Right ventricle myocardium superior (tissue), 1 donor: ENCODE results near the gene RIPK4. TPM values are rescaled to one million over a fixed set of nuclear protein-coding genes. Genes with fewer than 3 reads are reported as not detected.
"Not testable (repeated sequence)": the region's sequence is repeated elsewhere in the genome, so short reads cannot be mapped to it uniquely, and the experiment has no call there.

ENCODE experiments used
- ATAC-seq: fragments of 200-7000 bp; cut with Tn5 transposase; one replicate; pipeline ENCODE4 v1.9.1; 2020; ENCODE audit warnings: mild to moderate bottlenecking; ENCODE audit not compliant: poor library complexity
- DNase-seq: peaks from one replicate; pipeline ENCODE4 v3.0.0-alpha.2; 2020
- intact Hi-C: fragments of 100-400 bp; cut with DNase I; formaldehyde crosslinking; loops from one replicate; pipeline ENCODE4 v1.11.2; 2022
- total RNA-seq: library from RNA; stranded (reverse); fragmentation: NEBNext Ultra II Directional; extraction: Animal tissue kit (Norgen Biotek cat#: 25700); gene quantifications from one replicate; pipeline ENCODE4 v1.2.1, GENCODE V29; 2021
- donor health status: DM: no; HTN: yes; CAD: no; lungs with severe emphysema.

RIPK4 gene
- total RNA-seq, 1 donor from 2014 or later: 0.08 TPM

- ATAC-seq (no peak), DNase-seq (no peak)
- intact Hi-C loops: no loop called here
Observed at GRCh38 chr21:41799763-41800162, 32.9 kb upstream of the RIPK4 start.

GRCh38 chr21:41798326-41798725 is 31.5 kb upstream of the RIPK4 start:
- DNase-seq: no peak

GRCh38 chr21:41796476-41797080 is 29.7 kb upstream of the RIPK4 start:
- no peak for ATAC-seq
- intact Hi-C loops: no loop called here
- DNase-seq: no peak

More at GRCh38 chr21:41798326-41798725, 31.5 kb upstream of the RIPK4 start:
- ATAC-seq: no peak
- intact Hi-C loops: no loop called here

- DNase-seq (no peak), ATAC-seq (no peak)
- intact Hi-C loops: no loop called here
Observed at GRCh38 chr21:41795726-41796125, 28.9 kb upstream of the RIPK4 start.

- intact Hi-C loops: no loop called here
- DNase-seq (no peak), ATAC-seq (no peak)
Observed at GRCh38 chr21:41794600-41794999, 27.7 kb upstream of the RIPK4 start.

GRCh38 chr21:41792711-41793110 is 25.9 kb upstream of the RIPK4 start:
- intact Hi-C loops: no loop called here

GRCh38 chr21:41786509-41786987 is 19.7 kb upstream of the RIPK4 start:
- ATAC-seq (no peak), DNase-seq (no peak)
- intact Hi-C loops: no loop called here

More at GRCh38 chr21:41792711-41793110, 25.9 kb upstream of the RIPK4 start:
- ATAC-seq: no peak
- no peak for DNase-seq

- intact Hi-C loops, ATAC-seq, DNase-seq: not testable (repeated sequence)
Observed at GRCh38 chr21:41785262-41785661, 18.4 kb upstream of the RIPK4 start.

- ATAC-seq (no peak), DNase-seq (no peak)
- intact Hi-C loops: no loop called here
Observed at GRCh38 chr21:41784456-41785102, 17.7 kb upstream of the RIPK4 start.

GRCh38 chr21:41783476-41784180 is 16.8 kb upstream of the RIPK4 start:
- intact Hi-C loops: no loop called here
- no peak for ATAC-seq
- no peak for DNase-seq

GRCh38 chr21:41781050-41781410 is 14.2 kb upstream of the RIPK4 start:
- ATAC-seq (no peak), DNase-seq (no peak)
- intact Hi-C loops: no loop called here

- no peak for DNase-seq
- intact Hi-C loops: no loop called here
- no peak for ATAC-seq
Observed at GRCh38 chr21:41780337-41781049, 13.6 kb upstream of the RIPK4 start.

GRCh38 chr21:41779659-41780058 is 12.8 kb upstream of the RIPK4 start:
- ATAC-seq: no peak
- intact Hi-C loops: loop anchor here (2.0 kb wide), 1 partner anchor 167 kb away; no protein-coding TSS in a partner anchor
- no peak for DNase-seq

- DNase-seq (no peak), ATAC-seq (no peak)
- intact Hi-C loops: loop anchor here (2.0 kb wide), 1 partner anchor 166 kb away; no protein-coding TSS in a partner anchor
Observed at GRCh38 chr21:41778930-41779600, 12.2 kb upstream of the RIPK4 start.

- intact Hi-C loops: loop anchor here (2.0 kb wide), 1 partner anchor 165 kb away; no protein-coding TSS in a partner anchor
- ATAC-seq: peak; percentile 96
- DNase-seq: peak; percentile 91
Observed at GRCh38 chr21:41777951-41778815, 11.3 kb upstream of the RIPK4 start.

GRCh38 chr21:41776778-41777177 is 9.9 kb upstream of the RIPK4 start:
- no peak for DNase-seq
- no peak for ATAC-seq
- intact Hi-C loops: no loop called here

- no peak for ATAC-seq
- intact Hi-C loops: no loop called here
- DNase-seq: no peak
Observed at GRCh38 chr21:41775149-41775472, 8.3 kb upstream of the RIPK4 start.
